Fibroblast of pulmonary artery (primary cell): ENCODE results near the gene TBC1D16.
A peak's percentile ranks its signal among the peaks of the same experiment; 100 is the strongest.
"Not testable (repeated sequence)": the region's sequence is repeated elsewhere in the genome, so short reads cannot be mapped to it uniquely, and the experiment has no call there.

Experiments used
- DNase-seq: peaks from one replicate; pipeline ENCODE4 v3.0.0-alpha.2; 2010; ENCODE audit warnings: low read depth
- H3K4me3 ChIP-seq: replicated peaks from 2 replicates; pipeline ENCODE4 v1.5.1; 2011; ENCODE audit warnings: low read depth, mild to moderate bottlenecking, control low read depth, low read length, moderate library complexity
- TF ChIP-seq, protein P1 (sequence below): IDR thresholded peaks from 2 replicates; pipeline ENCODE4 v1.5.1; 2011; ENCODE audit warnings: mild to moderate bottlenecking, control low read depth, low read length, inconsistent platforms; ENCODE audit errors: missing control alignments

The TBC1D16 gene

GRCh38 chr17:79994602-79995001, 41.1 kb downstream of the TBC1D16 start:
- no peak for DNase-seq
- no peak overlapping the region for H3K4me3 ChIP-seq
- TF ChIP-seq, protein P1, sequence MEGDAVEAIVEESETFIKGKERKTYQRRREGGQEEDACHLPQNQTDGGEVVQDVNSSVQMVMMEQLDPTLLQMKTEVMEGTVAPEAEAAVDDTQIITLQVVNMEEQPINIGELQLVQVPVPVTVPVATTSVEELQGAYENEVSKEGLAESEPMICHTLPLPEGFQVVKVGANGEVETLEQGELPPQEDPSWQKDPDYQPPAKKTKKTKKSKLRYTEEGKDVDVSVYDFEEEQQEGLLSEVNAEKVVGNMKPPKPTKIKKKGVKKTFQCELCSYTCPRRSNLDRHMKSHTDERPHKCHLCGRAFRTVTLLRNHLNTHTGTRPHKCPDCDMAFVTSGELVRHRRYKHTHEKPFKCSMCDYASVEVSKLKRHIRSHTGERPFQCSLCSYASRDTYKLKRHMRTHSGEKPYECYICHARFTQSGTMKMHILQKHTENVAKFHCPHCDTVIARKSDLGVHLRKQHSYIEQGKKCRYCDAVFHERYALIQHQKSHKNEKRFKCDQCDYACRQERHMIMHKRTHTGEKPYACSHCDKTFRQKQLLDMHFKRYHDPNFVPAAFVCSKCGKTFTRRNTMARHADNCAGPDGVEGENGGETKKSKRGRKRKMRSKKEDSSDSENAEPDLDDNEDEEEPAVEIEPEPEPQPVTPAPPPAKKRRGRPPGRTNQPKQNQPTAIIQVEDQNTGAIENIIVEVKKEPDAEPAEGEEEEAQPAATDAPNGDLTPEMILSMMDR = no peak

DNA sequence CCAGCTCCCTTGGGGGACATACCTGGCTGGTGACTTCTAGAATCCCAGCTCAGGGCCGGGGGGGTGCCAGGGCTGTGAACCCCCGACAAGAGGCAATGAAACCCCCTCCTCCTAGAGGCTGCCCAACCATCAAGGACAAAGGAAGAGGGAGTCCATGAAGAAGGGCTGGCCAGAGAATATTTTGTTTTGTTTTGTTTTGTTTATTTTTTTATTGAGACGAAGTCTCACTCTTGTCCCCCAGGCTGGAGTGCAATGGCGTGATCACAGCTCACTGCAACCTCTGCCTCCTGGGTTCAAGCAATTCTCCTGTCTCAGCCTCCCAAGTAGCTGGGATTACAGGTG, 41.5 kb downstream of the TBC1D16 start:
- DNase-seq, H3K4me3 ChIP-seq: not testable (repeated sequence)

DNA sequence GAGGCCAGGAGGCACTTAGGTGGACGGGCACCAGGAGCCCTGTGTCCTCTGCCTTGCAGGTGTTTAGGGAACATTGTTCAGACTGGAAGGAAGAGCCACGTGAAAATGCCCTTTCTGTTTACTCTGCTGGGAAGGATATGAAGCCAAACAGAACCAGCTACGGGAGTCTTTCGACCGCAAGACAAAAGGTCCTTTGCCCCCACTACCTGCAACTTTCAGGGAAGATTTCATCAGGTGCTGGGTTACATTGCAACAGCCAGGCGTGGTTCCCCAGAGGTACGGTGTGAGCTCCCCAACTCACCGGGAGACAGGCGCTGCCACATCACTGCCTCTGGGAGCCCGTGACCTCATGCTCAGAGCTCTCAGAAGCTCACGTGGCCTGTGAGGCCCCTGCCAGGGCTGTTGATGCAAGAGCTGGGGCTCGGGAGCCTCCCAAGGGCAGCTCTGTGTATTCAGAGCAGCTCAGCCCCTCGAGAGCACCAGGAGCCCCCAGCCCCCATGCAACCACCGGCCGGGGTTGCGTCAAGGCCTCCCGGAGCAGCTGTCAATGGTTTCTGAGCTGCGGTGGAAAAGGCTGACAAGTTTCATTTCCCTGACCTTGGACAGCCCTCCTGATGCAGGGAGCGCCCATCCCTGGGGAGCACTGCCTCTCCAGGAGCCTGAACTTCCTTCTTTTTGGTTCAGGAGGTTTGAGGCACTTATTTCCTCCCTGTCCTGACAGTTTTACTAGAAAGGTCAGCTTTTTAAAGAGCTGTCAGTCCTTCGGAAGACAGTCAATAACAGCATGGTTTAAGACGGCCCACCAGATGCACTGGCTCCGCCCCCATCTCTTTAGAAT, 42.1 kb downstream of the TBC1D16 start:
- TF ChIP-seq, protein P1 = no peak
- H3K4me3 ChIP-seq = no peak overlapping the region
- peak; percentile 89 for DNase-seq

DNA sequence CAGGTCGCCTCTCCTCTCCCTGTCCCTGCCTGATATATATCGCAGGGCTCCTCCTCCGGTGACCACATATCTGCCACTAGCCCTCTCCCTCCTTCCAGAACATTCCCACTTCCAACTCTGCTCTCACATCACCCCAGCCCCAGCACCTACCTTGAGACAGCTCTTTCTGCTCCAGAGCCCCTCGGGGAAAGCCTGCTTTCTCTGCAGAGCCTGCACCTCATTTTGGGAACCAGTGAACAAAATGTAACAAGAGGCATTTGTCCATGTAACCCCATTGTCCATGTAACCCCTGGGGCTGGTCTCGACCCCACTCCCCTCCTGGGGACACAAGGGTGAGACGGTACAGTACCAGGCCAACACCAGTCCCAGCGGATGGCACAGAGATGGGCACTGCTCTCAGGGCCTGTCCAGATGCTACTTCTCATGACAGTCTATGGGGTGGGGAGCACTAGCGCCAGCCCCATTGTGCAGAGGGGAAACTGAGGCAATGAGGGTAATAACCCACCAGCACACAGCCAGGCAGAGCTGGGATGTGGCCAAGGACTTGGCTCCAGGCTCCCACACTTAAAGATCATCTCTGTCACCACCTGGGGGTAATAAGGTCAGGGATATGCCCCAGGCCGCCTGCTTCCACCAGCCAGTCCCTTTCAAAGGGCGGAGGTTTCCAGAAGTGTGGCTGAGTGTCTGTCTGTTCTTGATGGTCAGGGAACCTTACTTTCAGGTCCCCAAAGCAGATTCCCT, 42.9 kb downstream of the TBC1D16 start:
- DNase-seq = no peak
- TF ChIP-seq, protein P1 = no peak
- H3K4me3 ChIP-seq = no peak overlapping the region

- TF ChIP-seq, protein P1 = no peak
- DNase-seq = no peak
- peak overlapping the region; percentile 22 for H3K4me3 ChIP-seq
Measured at GRCh38 chr17:79991924-79992648, 43.6 kb downstream of the TBC1D16 start.

GRCh38 chr17:79991140-79991923, 44.3 kb downstream of the TBC1D16 start:
- TF ChIP-seq, protein P1 = peak; percentile 51
- DNase-seq = peak; percentile 78
- H3K4me3 ChIP-seq = peak overlapping the region; percentile 22

- H3K4me3 ChIP-seq = no peak overlapping the region
- TF ChIP-seq, protein P1 = no peak
- no peak for DNase-seq
Measured at GRCh38 chr17:79990704-79991103, 45.0 kb downstream of the TBC1D16 start.
